SK-N-MC (cell line): Measurements from ENCODE around the gene IP6K1.

ENCODE experiments used
- DNase-seq: peaks from one replicate; pipeline ENCODE4 v3.0.0-alpha.2; 2011; ENCODE audit warnings: low read depth, low spot score
- H3K27ac ChIP-seq: fragments of 200-600 bp; sonication (generic); 2 replicates; pipeline ENCODE4 v1.5.1; 2016; ENCODE audit warnings: mixed run types
- H3K36me3 ChIP-seq: fragments of 200-600 bp; sonication (generic); 2 replicates; pipeline ENCODE4 v1.6.1; 2017; ENCODE audit warnings: antibody characterized with exemption, low read length, mixed read lengths; ENCODE audit not compliant: insufficient read depth
- H3K4me3 ChIP-seq: fragments of 200-600 bp; sonication (generic); 2 replicates; pipeline ENCODE4 v1.5.1; 2016
- H3K9ac ChIP-seq: fragments of 200-600 bp; sonication (generic); 2 replicates; pipeline ENCODE4 v1.8.0; 2017; ENCODE audit warnings: mixed run types, mixed read lengths; ENCODE audit not compliant: insufficient read length
- H3K9me3 ChIP-seq: fragments of 200-600 bp; sonication (generic); 2 replicates; pipeline ENCODE4 v1.6.1; 2017; ENCODE audit warnings: low read depth, mild to moderate bottlenecking, antibody characterized with exemption, low read length, moderate library complexity, mixed read lengths
- EZH2 ChIP-seq: fragments of 200-600 bp; sonication (generic); IDR thresholded peaks from one replicate; pipeline ENCODE4 v1.6.1; 2017; ENCODE audit warnings: antibody characterized with exemption
- FOXP2 ChIP-seq: optimal IDR thresholded peaks from 2 replicates; pipeline ENCODE3; 2011; ENCODE audit warnings: mild to moderate bottlenecking, moderate library complexity; ENCODE audit not compliant: insufficient read depth; ENCODE audit errors: extremely low read length, control extremely low read depth
- POLR2AphosphoS5 ChIP-seq: IDR thresholded peaks from 2 replicates; pipeline ENCODE4 v1.6.1; 2012; ENCODE audit warnings: mild to moderate bottlenecking, low read depth, low read length, borderline replicate concordance

IP6K1 gene

GRCh38 chr3:49799105-49799504 lies 12.8 kb upstream of the IP6K1 start:
- H3K9ac ChIP-seq = no peak overlapping the region
- TF ChIP-seq POLR2AphosphoS5 (no peak), FOXP2 (no peak), EZH2 (no peak)

GRCh38 chr3:49794926-49795905 lies 8.9 kb upstream of the IP6K1 start:
- TF ChIP-seq FOXP2 (no peak), POLR2AphosphoS5 (no peak), EZH2 (no peak)
- no peak overlapping the region for H3K27ac ChIP-seq
- DNase-seq = no peak
- H3K36me3 ChIP-seq = no peaks in the 10 kb centered on the region
- no peaks in the 10 kb centered on the region for H3K9me3 ChIP-seq
- H3K9ac ChIP-seq = no peak overlapping the region
- no peak overlapping the region for H3K4me3 ChIP-seq

More at GRCh38 chr3:49799105-49799504, 12.8 kb upstream of the IP6K1 start:
- Histone ChIP-seq H3K36me3 (no peaks in the 10 kb centered on the region), H3K27ac (no peak overlapping the region), H3K4me3 (no peak overlapping the region), H3K9me3 (no peaks in the 10 kb centered on the region)
- no peak for DNase-seq

- DNase-seq = no peak
- Histone ChIP-seq H3K9ac (no peak overlapping the region), H3K36me3 (no peaks in the 10 kb centered on the region), H3K27ac (no peak overlapping the region), H3K4me3 (no peak overlapping the region), H3K9me3 (no peaks in the 10 kb centered on the region)
- TF ChIP-seq FOXP2 = no peak
- TF ChIP-seq POLR2AphosphoS5 = no peak
- TF ChIP-seq EZH2 = no peak
Measured at GRCh38 chr3:49794431-49794830, 8.1 kb upstream of the IP6K1 start.

- H3K27ac ChIP-seq = no peak overlapping the region
- DNase-seq = no peak
- H3K9ac ChIP-seq = no peak overlapping the region
- TF ChIP-seq EZH2 = no peak
- TF ChIP-seq FOXP2 = no peak
- no peak for TF ChIP-seq POLR2AphosphoS5
- H3K9me3 ChIP-seq = no peaks in the 10 kb centered on the region
- H3K4me3 ChIP-seq = no peak overlapping the region
- H3K36me3 ChIP-seq = no peaks in the 10 kb centered on the region
Measured at GRCh38 chr3:49793486-49794085, 7.2 kb upstream of the IP6K1 start.

GRCh38 chr3:49792371-49793150 lies 6.2 kb upstream of the IP6K1 start:
- DNase-seq = no peak
- H3K36me3 ChIP-seq = no peaks in the 10 kb centered on the region
- no peak for TF ChIP-seq POLR2AphosphoS5
- no peak for TF ChIP-seq FOXP2
- TF ChIP-seq EZH2 = no peak
- H3K27ac ChIP-seq = no peak overlapping the region
- no peak overlapping the region for H3K4me3 ChIP-seq
- no peaks in the 10 kb centered on the region for H3K9me3 ChIP-seq
- H3K9ac ChIP-seq = no peak overlapping the region

GRCh38 chr3:49791571-49791970 lies 5.2 kb upstream of the IP6K1 start:
- Histone ChIP-seq H3K4me3 (no peak overlapping the region), H3K27ac (no peak overlapping the region), H3K9ac (no peak overlapping the region), H3K9me3 (no peaks in the 10 kb centered on the region), H3K36me3 (no peaks in the 10 kb centered on the region)
- DNase-seq = no peak
- TF ChIP-seq POLR2AphosphoS5 (no peak), EZH2 (no peak), FOXP2 (no peak)

GRCh38 chr3:49790626-49791411 lies 4.5 kb upstream of the IP6K1 start:
- Histone ChIP-seq H3K9me3 (no peaks in the 10 kb centered on the region), H3K9ac (no peak overlapping the region), H3K4me3 (no peak overlapping the region), H3K36me3 (no peaks in the 10 kb centered on the region), H3K27ac (no peak overlapping the region)
- TF ChIP-seq EZH2 = no peak
- DNase-seq = no peak

GRCh38 chr3:49788056-49788455 lies 1.7 kb upstream of the IP6K1 start:
- no peaks in the 10 kb centered on the region for H3K36me3 ChIP-seq
- H3K4me3 ChIP-seq = no peak overlapping the region
- DNase-seq = no peak
- H3K27ac ChIP-seq = no peak overlapping the region
- no peak for TF ChIP-seq EZH2
- no peak overlapping the region for H3K9ac ChIP-seq
- no peaks in the 10 kb centered on the region for H3K9me3 ChIP-seq
